ENCODE data around the gene MAPKAPK2. TPM values are rescaled to one million over a fixed set of nuclear protein-coding genes. Genes with fewer than 3 reads are reported as not detected.
"Not testable (repeated sequence)": the region's sequence is repeated elsewhere in the genome, so short reads cannot be mapped to it uniquely, and the experiment has no call there.

The MAPKAPK2 gene
- total RNA-seq, 1 donor from 2014 or later: 62.4 TPM

GRCh38 chr1:206771338-206771692, 86.6 kb downstream of the MAPKAPK2 start:
- H3K27ac Mint-ChIP-seq (ENCODE audit: unreplicated experiment): no peak overlapping the region
- DNase-seq (ENCODE audit: extremely low spot score, unreplicated experiment): no peak
- no peaks in the 10 kb centered on the region for H3K36me3 Mint-ChIP-seq (ENCODE audit: unreplicated experiment)
- H3K4me3 Mint-ChIP-seq (ENCODE audit: unreplicated experiment): no peak overlapping the region
- no peaks in the 10 kb centered on the region for H3K9me3 Mint-ChIP-seq (ENCODE audit: unreplicated experiment)
- TF ChIP-seq CTCF (IDR thresholded peaks at IDR 0.05): no peak
- H3K4me1 Mint-ChIP-seq (ENCODE audit: unreplicated experiment): no peaks in the 10 kb centered on the region
- H3K27me3 Mint-ChIP-seq (ENCODE audit: unreplicated experiment): peaks cover 31% of the 10 kb centered on the region

- Mint-ChIP-seq H3K27me3 (ENCODE audit: unreplicated experiment) (peaks cover 31% of the 10 kb centered on the region), H3K4me1 (ENCODE audit: unreplicated experiment) (no peaks in the 10 kb centered on the region), H3K4me3 (ENCODE audit: unreplicated experiment) (no peak within 1 kb of the TSS), H3K27ac (ENCODE audit: unreplicated experiment) (no peak within 1 kb of the TSS), H3K9me3 (ENCODE audit: unreplicated experiment) (no peaks in the 10 kb centered on the region), H3K36me3 (ENCODE audit: unreplicated experiment) (no peaks in the 10 kb centered on the region)
- DNase-seq (ENCODE audit: extremely low spot score, unreplicated experiment): no peak
- TF ChIP-seq CTCF (IDR thresholded peaks at IDR 0.05): no peak
These were observed 87.7 kb downstream of the MAPKAPK2 start, which contains the start of gene IL10 for GRCh38 chr1:206772243-206772937. IL10 (minus strand) TSS chr1:206772494; CDS start chr1:206772435, 59 bp downstream.

GRCh38 chr1:206774093-206774492, 89.4 kb downstream of the MAPKAPK2 start:
- TF ChIP-seq CTCF (IDR thresholded peaks at IDR 0.05): no peak
- no peaks in the 10 kb centered on the region for H3K4me1 Mint-ChIP-seq (ENCODE audit: unreplicated experiment)
- DNase-seq (ENCODE audit: extremely low spot score, unreplicated experiment): no peak
- no peaks in the 10 kb centered on the region for H3K9me3 Mint-ChIP-seq (ENCODE audit: unreplicated experiment)
- H3K27ac Mint-ChIP-seq (ENCODE audit: unreplicated experiment): no peak overlapping the region
- H3K36me3 Mint-ChIP-seq (ENCODE audit: unreplicated experiment): no peaks in the 10 kb centered on the region
- peaks cover 31% of the 10 kb centered on the region for H3K27me3 Mint-ChIP-seq (ENCODE audit: unreplicated experiment)
- H3K4me3 Mint-ChIP-seq (ENCODE audit: unreplicated experiment): no peak overlapping the region

GRCh38 chr1:206776229-206776628, 91.5 kb downstream of the MAPKAPK2 start:
- H3K27ac Mint-ChIP-seq (ENCODE audit: unreplicated experiment): no peak overlapping the region
- no peak overlapping the region for H3K4me3 Mint-ChIP-seq (ENCODE audit: unreplicated experiment)
- H3K4me1 Mint-ChIP-seq (ENCODE audit: unreplicated experiment): no peaks in the 10 kb centered on the region
- H3K36me3 Mint-ChIP-seq (ENCODE audit: unreplicated experiment): no peaks in the 10 kb centered on the region
- peaks cover 17% of the 10 kb centered on the region for H3K27me3 Mint-ChIP-seq (ENCODE audit: unreplicated experiment)
- DNase-seq (ENCODE audit: extremely low spot score, unreplicated experiment): no peak
- no peaks in the 10 kb centered on the region for H3K9me3 Mint-ChIP-seq (ENCODE audit: unreplicated experiment)
- TF ChIP-seq CTCF (IDR thresholded peaks at IDR 0.05): no peak

DNA sequence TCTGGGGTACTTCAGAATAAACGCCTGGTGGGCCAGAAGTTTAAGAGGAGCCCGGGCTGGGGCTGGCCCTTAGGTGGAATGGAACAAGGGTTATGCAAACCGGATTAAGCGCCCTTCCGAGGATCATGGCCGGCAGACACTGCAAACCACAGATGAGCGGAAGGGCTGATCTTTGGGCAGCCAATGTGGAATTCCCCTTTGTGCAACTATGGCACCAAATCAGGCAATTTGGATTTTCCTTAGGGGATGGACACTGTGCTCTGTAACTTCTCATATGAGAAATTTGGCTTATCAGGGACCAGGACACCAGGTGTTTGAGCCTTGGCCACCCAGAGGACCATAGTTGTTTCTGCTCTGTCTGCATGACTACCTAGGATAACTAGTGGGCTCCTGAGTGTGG, 93.3 kb downstream of the MAPKAPK2 start:
- H3K4me1 Mint-ChIP-seq (ENCODE audit: unreplicated experiment): no peaks in the 10 kb centered on the region
- no peaks in the 10 kb centered on the region for H3K9me3 Mint-ChIP-seq (ENCODE audit: unreplicated experiment)
- H3K27ac Mint-ChIP-seq (ENCODE audit: unreplicated experiment): no peak overlapping the region
- DNase-seq (ENCODE audit: extremely low spot score, unreplicated experiment): no peak
- peaks cover 5% of the 10 kb centered on the region for H3K27me3 Mint-ChIP-seq (ENCODE audit: unreplicated experiment)
- H3K36me3 Mint-ChIP-seq (ENCODE audit: unreplicated experiment): no peaks in the 10 kb centered on the region
- no peak overlapping the region for H3K4me3 Mint-ChIP-seq (ENCODE audit: unreplicated experiment)
- TF ChIP-seq CTCF (IDR thresholded peaks at IDR 0.05): no peak

GRCh38 chr1:206778911-206779310, 94.2 kb downstream of the MAPKAPK2 start:
- H3K27ac Mint-ChIP-seq (ENCODE audit: unreplicated experiment); H3K27me3 Mint-ChIP-seq (ENCODE audit: unreplicated experiment); DNase-seq (ENCODE audit: extremely low spot score, unreplicated experiment); H3K9me3 Mint-ChIP-seq (ENCODE audit: unreplicated experiment); H3K4me1 Mint-ChIP-seq (ENCODE audit: unreplicated experiment); H3K4me3 Mint-ChIP-seq (ENCODE audit: unreplicated experiment); H3K36me3 Mint-ChIP-seq (ENCODE audit: unreplicated experiment): not testable (repeated sequence)
